BJ (cell line): ENCODE measurements around the gene FMN2. TPM values are rescaled to one million over a fixed set of nuclear protein-coding genes. Genes with fewer than 3 reads are reported as not detected.

ENCODE experiments used
- CTCF ChIA-PET: fragments of 350-600 bp; formaldehyde crosslinking; extraction: SDS; loops from one replicate; lab custom pipeline; 2021; ENCODE audit warnings: antibody characterized with exemption, inconsistent platforms; lab: Yijun Ruan, JAX
- POLR2A ChIA-PET: fragments of 300-600 bp; sonication (Branson Sonifier 250); formaldehyde crosslinking; extraction: SDS; loops from one replicate; lab custom pipeline; 2021; ENCODE audit warnings: antibody characterized with exemption; lab: Charles Lee
- DNase-seq: peaks from one replicate; pipeline ENCODE4 v3.0.0-alpha.2; 2011; ENCODE audit warnings: low read depth
- H3K27me3 ChIP-seq: 2 replicates; pipeline ENCODE4 v1.6.0; 2011; ENCODE audit warnings: low read length; ENCODE audit not compliant: control insufficient read depth, insufficient read depth
- H3K36me3 ChIP-seq: 2 replicates; pipeline ENCODE4 v1.5.1; 2011; ENCODE audit warnings: low read length; ENCODE audit not compliant: control insufficient read depth, insufficient read depth
- H3K4me3 ChIP-seq: 2 replicates; pipeline ENCODE4 v1.5.1; 2011; ENCODE audit warnings: low read depth, mild to moderate bottlenecking, control low read depth, low read length
- polyA plus RNA-seq: library from polyadenylated mRNA; depleted of rRNA; stranded (reverse); fragments of >200 nt; gene quantifications from 2 replicates; pipeline ENCODE4 v1.2.3, GENCODE V29; 2011
- TF ChIP-seq, protein P1 (sequence below): IDR thresholded peaks from 2 replicates; pipeline ENCODE4 v1.5.1; 2011; ENCODE audit warnings: low read depth, mild to moderate bottlenecking, control low read depth, inconsistent platforms, low read length, moderate library complexity; ENCODE audit not compliant: insufficient read depth

Gene FMN2
- polyA plus RNA-seq, 1 experiment, result 14.6 TPM

DNA sequence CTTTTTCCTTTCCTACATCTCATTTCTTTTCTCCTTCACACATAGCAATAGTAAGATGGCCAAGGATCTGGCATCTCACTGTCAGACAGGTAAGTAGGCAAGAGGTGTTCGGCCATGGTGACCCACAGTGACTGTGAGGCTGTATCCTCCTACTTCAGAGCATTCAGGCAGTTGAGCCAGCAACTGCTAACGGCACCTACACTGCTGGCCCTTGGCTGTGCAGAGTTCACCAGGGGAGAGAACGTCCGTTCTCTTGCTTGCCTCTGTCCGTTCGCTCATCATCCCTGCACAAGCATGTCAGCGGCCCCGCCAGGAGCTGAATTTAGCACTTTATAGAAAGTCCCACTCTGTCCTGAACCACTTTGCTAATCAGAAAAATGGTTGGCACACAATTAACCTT, 406.7 kb downstream of the FMN2 start:
- CTCF ChIA-PET, result interaction anchor here (0.6 to 1.7 kb wide), 2 partner anchors 104 to 349 kb away, joined by 3 to 4 read pairs; no protein-coding TSS in a partner anchor
- H3K4me3 ChIP-seq, result no peak overlapping the region
- H3K36me3 ChIP-seq, result no peaks in the 10 kb centered on the region
- TF ChIP-seq, protein P1, sequence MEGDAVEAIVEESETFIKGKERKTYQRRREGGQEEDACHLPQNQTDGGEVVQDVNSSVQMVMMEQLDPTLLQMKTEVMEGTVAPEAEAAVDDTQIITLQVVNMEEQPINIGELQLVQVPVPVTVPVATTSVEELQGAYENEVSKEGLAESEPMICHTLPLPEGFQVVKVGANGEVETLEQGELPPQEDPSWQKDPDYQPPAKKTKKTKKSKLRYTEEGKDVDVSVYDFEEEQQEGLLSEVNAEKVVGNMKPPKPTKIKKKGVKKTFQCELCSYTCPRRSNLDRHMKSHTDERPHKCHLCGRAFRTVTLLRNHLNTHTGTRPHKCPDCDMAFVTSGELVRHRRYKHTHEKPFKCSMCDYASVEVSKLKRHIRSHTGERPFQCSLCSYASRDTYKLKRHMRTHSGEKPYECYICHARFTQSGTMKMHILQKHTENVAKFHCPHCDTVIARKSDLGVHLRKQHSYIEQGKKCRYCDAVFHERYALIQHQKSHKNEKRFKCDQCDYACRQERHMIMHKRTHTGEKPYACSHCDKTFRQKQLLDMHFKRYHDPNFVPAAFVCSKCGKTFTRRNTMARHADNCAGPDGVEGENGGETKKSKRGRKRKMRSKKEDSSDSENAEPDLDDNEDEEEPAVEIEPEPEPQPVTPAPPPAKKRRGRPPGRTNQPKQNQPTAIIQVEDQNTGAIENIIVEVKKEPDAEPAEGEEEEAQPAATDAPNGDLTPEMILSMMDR, result no peak
- POLR2A ChIA-PET, result no interaction called here
- H3K27me3 ChIP-seq, result no peaks in the 10 kb centered on the region
- no peak for DNase-seq

DNA sequence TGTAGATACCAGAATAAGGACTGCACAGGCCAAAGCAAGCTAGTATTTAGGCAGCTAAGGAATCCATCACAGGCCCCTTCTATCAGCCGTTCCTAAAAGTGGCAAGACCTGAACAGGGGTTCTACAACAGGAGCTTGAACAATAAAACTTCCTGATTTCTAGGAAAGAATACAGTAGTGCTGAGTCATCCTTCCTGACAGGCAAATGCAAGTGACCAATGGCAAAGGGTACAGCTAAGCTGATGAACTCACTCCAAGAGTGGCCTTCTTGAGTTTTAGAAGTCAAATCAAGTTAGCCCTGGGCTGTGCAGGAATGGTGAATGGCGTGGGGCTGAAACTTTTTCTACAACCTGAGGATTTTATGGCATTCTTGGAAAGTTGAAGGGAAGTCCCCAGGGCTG, 407.3 kb downstream of the FMN2 start:
- H3K4me3 ChIP-seq, result no peak overlapping the region
- no peak for DNase-seq
- POLR2A ChIA-PET, result interaction anchor here (0.5 kb wide), 1 partner anchor 223 kb away, joined by 13 read pairs; no protein-coding TSS in a partner anchor
- no peaks in the 10 kb centered on the region for H3K27me3 ChIP-seq
- no peaks in the 10 kb centered on the region for H3K36me3 ChIP-seq
- TF ChIP-seq, protein P1, result no peak
- CTCF ChIA-PET, result interaction anchor here (0.9 to 1.7 kb wide), 2 partner anchors 30 to 103 kb away, joined by 3 read pairs; no protein-coding TSS in a partner anchor

DNA sequence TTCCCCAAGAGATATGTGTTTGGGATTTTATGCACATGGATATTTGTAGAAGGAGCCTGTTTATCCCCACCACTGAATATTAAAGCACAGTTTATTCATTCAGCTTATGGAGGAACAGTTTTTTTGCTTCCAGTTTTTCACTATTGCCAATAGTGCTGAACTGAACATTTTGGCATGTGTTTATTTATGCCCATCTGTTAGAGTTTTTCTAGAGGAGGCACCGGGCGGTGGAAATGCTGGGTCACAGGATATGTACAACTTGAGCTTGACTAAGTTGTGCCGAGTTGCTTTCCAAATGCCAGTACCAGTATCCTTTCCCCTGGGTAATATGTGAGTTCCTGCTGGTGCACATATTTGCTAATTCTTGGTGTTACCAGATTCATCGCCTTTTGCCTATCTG, 409.0 kb downstream of the FMN2 start:
- DNase-seq, result no peak
- POLR2A ChIA-PET, result no interaction called here
- Histone ChIP-seq H3K36me3 (no peaks in the 10 kb centered on the region), H3K4me3 (no peak overlapping the region), H3K27me3 (no peaks in the 10 kb centered on the region)
- TF ChIP-seq, protein P1, result no peak
- CTCF ChIA-PET, result no interaction called here

DNA sequence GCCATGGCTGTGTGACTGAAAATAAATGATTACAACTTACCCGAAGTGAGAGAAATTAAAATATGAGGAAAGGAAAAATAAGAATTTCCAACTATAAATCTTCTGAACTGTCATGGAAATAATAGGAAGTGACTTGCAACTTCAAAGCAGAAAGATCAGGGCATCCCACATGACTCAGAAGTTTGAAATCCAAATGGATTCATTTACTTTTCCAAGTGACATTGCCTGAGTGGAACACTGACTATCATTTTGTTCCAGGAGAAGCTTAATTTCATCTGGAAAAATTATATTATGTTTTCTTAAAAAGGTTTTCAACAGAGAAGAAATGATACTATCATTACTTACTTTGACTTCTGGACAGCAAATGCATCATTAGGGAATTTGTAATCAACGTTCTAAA, 409.4 kb downstream of the FMN2 start:
- TF ChIP-seq, protein P1, result no peak
- H3K4me3 ChIP-seq, result no peak overlapping the region
- no peak for DNase-seq
- CTCF ChIA-PET, result no interaction called here
- POLR2A ChIA-PET, result no interaction called here
- H3K27me3 ChIP-seq, result no peaks in the 10 kb centered on the region
- no peaks in the 10 kb centered on the region for H3K36me3 ChIP-seq

DNA sequence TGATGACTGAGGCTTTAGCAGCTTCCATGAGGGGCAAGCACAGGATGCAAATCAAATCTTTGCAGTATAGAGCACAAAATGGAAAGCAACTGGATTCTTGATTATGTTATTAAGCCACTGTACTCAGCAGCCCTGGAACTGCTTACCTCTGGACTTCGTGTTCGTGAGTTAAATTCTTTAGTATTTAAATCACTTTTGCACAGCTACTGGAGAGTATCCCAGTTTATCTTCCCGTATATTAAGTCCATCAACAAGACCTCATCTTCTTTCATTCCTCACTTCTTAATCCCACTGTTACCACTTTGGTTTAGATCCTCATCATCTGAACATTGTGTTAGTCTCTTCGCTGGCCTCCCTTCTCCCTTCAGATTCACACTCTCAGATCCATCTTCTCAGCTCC, 411.4 kb downstream of the FMN2 start:
- no peaks in the 10 kb centered on the region for H3K27me3 ChIP-seq
- H3K36me3 ChIP-seq, result no peaks in the 10 kb centered on the region
- TF ChIP-seq, protein P1, result no peak
- ChIA-PET POLR2A (no interaction called here), CTCF (interaction anchor here (1.2 kb wide), 1 partner anchor 20 kb away, joined by 3 read pairs; no protein-coding TSS in a partner anchor)
- DNase-seq, result no peak
- H3K4me3 ChIP-seq, result no peak overlapping the region
